GM13976 (cell line): ENCODE results near the gene PDHA1.

ENCODE experiments used
- DNase-seq: peaks from one replicate; pipeline ENCODE4 v3.0.0; 2012; ENCODE audit warnings: low spot score
- CTCF ChIP-seq: IDR thresholded peaks from 2 replicates; pipeline ENCODE4 v1.5.1; 2012; ENCODE audit warnings: borderline replicate concordance, mild to moderate bottlenecking; ENCODE audit not compliant: insufficient read depth; ENCODE audit errors: extremely low read depth, missing control alignments, control extremely low read depth
- in situ Hi-C: fragments of 300-500 bp; cut with MboI; formaldehyde crosslinking; loops from one replicate; pipeline ENCODE4 v1.12.0; 2022; ENCODE audit warnings: low sequenced_read_pairs, mixed read lengths, inconsistent platforms; ENCODE audit not compliant: unreplicated experiment

The PDHA1 gene

GRCh38 chrX:19342331-19342906 lies 1.3 kb upstream of the PDHA1 start:
- in situ Hi-C loops, result loop anchor here (25.0 kb wide), 1 partner anchor 405 kb away; no protein-coding TSS in a partner anchor
- no peak for DNase-seq
- no peak for TF ChIP-seq CTCF

GRCh38 chrX:19343085-19343534 lies 617 bp upstream of the PDHA1 start:
- no peak for DNase-seq
- in situ Hi-C loops, result loop anchor here (25.0 kb wide), 1 partner anchor 406 kb away; no protein-coding TSS in a partner anchor
- no peak for TF ChIP-seq CTCF

DNA sequence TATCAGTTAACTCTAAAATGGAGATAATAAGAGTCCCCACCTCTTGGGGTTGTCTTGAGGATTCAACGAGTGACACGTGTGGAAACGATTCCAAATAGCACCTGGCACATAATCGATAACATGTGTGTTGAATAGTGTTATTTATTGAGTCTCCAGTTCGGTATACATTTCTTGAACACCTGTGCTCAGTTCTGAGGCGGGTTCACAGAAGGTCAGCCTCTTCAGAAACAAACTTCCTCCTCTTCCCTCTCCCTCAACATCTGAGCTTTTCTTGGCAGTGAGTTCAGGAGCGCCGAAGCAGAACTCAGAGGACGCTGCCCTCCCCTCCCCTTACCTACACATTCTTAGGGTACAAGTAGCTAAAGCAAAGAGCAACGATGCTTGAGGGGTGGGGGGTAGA lies 934 bp downstream of the PDHA1 start:
- no peak for TF ChIP-seq CTCF
- in situ Hi-C loops, result loop anchor here (25.0 kb wide), 1 partner anchor 407 kb away; no protein-coding TSS in a partner anchor
- DNase-seq, result no peak

DNA sequence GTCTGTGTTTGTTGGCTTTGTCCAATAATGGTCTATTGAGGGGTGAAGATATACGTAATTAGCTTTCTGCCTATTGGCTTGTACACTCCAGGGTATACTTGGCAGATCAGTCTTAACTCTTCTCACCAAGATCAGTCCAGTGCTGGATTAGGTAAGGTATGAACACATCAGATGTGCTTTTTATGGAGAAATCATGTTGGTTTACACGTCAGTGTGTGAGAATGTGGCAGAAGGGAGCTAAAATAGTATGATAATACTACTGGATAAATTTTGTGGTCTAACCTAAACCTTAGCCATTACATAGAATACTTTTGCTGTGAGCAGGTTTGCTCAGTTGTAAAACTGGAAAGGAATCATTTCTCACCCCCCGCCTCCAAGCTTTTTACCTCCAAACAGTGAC lies 4.2 kb downstream of the PDHA1 start:
- DNase-seq, result no peak
- TF ChIP-seq CTCF, result no peak
- in situ Hi-C loops, result loop anchor here (25.0 kb wide), 1 partner anchor 411 kb away; no protein-coding TSS in a partner anchor

DNA sequence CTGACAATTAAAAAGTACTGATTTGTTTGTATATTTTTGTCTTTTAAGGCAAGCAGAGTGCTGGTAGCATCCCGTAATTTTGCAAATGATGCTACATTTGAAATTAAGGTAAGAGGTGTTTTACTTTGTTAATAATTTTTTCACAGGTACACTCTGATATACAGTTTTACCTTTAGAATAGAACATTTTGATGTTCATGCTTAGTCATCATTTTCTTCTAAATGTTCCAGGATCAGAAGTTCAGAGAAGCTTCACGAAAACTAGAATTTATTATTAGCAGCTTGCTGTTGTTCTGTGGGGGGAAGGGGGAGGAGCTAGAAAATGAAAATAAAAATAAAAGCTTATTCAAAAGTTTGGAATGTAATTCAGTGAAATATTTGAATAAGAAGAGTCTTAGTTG lies 5.5 kb downstream of the PDHA1 start:
- no peak for TF ChIP-seq CTCF
- no peak for DNase-seq
- in situ Hi-C loops, result loop anchor here (25.0 kb wide), 1 partner anchor 412 kb away; no protein-coding TSS in a partner anchor

GRCh38 chrX:19350941-19351384 lies 7.2 kb downstream of the PDHA1 start:
- in situ Hi-C loops, result loop anchor here (25.0 kb wide), 1 partner anchor 536 kb away; the partner anchor contains the start of gene SH3KBP1
- peak; percentile 64 for DNase-seq
- TF ChIP-seq CTCF, result no peak
